C4-2B (cell line): ENCODE data around the gene SMAGP.

Source experiments
- H3K27ac ChIP-seq: fragments of 450-650 bp; 2 replicates; pipeline ENCODE4 v1.5.1; 2017
- ZFX ChIP-seq: fragments of 450-650 bp; IDR thresholded peaks from 2 replicates; pipeline ENCODE4 v1.6.1; 2017
- TF ChIP-seq, protein P1 (sequence below): fragments of 450-650 bp; conservative IDR thresholded peaks from 2 replicates; pipeline ENCODE4 v1.5.1; 2017; ENCODE audit warnings: mild to moderate bottlenecking

Gene SMAGP

DNA sequence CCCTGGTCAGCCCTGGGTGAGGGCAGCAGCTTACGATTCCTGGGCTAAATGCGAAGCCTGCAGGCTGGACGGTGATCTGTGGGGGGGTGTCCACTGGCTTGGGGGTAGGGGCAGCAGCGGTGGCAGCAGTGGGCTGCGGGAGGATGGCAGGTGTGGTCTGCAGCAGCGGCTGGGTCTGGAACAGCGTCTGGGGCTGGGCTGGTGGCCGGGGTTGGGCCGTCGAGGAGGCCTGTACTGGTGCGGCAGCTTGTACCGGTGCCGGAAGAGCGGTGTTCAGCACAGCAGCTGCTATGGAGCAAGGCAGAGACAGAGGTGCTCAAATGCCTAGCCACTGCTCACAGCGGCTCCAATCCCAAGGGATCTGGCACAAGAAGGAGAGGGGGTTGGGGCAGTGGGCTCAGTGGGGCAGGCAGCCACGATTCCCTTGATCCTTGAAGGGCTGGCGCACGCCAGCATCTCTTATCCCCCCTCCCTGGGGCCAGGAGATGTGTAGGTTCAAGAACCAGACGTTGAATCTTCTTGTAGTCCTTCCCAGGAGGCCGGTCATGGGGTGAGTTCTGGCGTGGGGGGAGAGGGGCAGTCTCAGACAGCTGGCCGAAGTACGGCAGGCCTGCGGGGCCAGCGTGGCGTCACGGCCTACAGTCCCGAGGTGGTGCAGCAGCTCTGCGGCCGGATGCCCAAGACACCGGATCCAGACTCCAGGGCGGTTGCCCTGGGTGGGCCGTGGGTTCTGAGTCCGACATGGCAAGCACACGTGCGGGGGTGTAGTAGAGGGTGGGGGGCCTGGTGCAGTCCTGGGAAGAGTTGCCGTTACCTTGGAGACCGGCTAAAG lies 72.3 kb downstream of the SMAGP start:
- TF ChIP-seq, protein P1, sequence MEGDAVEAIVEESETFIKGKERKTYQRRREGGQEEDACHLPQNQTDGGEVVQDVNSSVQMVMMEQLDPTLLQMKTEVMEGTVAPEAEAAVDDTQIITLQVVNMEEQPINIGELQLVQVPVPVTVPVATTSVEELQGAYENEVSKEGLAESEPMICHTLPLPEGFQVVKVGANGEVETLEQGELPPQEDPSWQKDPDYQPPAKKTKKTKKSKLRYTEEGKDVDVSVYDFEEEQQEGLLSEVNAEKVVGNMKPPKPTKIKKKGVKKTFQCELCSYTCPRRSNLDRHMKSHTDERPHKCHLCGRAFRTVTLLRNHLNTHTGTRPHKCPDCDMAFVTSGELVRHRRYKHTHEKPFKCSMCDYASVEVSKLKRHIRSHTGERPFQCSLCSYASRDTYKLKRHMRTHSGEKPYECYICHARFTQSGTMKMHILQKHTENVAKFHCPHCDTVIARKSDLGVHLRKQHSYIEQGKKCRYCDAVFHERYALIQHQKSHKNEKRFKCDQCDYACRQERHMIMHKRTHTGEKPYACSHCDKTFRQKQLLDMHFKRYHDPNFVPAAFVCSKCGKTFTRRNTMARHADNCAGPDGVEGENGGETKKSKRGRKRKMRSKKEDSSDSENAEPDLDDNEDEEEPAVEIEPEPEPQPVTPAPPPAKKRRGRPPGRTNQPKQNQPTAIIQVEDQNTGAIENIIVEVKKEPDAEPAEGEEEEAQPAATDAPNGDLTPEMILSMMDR: no peak
- TF ChIP-seq ZFX: no peak
- H3K27ac ChIP-seq: no peak overlapping the region

DNA sequence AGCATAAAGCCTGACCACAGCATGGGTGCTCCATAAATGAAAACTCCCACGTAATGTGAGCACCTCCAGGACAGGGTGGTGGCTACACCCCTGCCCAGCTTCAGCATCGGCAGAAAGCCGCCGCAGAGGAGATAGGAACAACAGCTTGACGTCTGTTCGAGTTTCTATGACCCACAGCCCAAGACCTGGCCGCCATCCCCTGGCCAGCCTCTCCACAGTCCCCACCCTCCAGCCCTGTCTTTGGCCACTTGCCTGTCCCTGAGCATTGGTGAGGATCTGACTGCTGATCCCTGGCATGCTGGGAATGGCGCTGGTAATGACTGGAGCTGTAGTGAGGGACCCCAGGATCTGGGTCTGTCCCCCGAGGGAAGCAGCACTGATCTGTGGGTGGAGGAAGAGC lies 73.7 kb downstream of the SMAGP start:
- TF ChIP-seq, protein P1: no peak
- no peak for TF ChIP-seq ZFX
- H3K27ac ChIP-seq: no peak overlapping the region

DNA sequence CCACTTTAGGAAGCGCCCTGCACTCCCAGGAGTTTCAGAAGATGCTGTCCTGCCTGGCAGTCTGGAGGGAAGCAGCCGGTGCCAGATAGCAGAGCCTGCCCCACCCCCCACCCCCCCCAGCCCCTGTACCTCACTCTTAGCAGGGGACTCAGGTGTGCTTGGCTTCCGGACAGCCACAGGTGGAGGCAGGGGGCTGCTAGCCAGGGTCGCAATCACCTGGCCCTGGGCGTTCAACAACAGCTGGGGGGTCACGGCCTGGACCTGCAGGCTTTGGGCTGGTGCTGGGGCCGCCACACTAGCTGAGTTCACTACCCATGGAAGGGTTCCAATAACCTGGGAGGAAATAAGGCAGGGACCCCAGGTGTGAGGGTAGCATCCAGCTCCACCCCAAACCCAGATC lies 74.4 kb downstream of the SMAGP start:
- TF ChIP-seq ZFX: no peak
- TF ChIP-seq, protein P1: no peak
- no peak overlapping the region for H3K27ac ChIP-seq
